Activated CD8-positive, alpha-beta memory T cell treated with anti-CD3 and anti-CD28 coated beads, Interleukin-2, amount 50 U/mL, for 24 hours (primary cell): ENCODE measurements around the gene ARHGEF37.
"Not testable (repeated sequence)": the region's sequence is repeated elsewhere in the genome, so short reads cannot be mapped to it uniquely, and the experiment has no call there.

Source experiments
- DNase-seq: peaks from one replicate; pipeline ENCODE4 v3.0.0-alpha.2; 2020; ENCODE audit errors: extremely low read depth

ARHGEF37 gene

GRCh38 chr5:149564542-149565140 is 16.7 kb upstream of the ARHGEF37 start:
- DNase-seq = not testable (repeated sequence)

- DNase-seq = no peak
Measured at GRCh38 chr5:149567226-149567625, 14.1 kb upstream of the ARHGEF37 start.

GRCh38 chr5:149572170-149572569 is 9.1 kb upstream of the ARHGEF37 start:
- no peak for DNase-seq

GRCh38 chr5:149572576-149573231 is 8.6 kb upstream of the ARHGEF37 start:
- no peak for DNase-seq

GRCh38 chr5:149575131-149575530 is 6.2 kb upstream of the ARHGEF37 start:
- no peak for DNase-seq

GRCh38 chr5:149576021-149576420 is 5.3 kb upstream of the ARHGEF37 start:
- DNase-seq = no peak

- no peak for DNase-seq
Measured at GRCh38 chr5:149578896-149579295, 2.4 kb upstream of the ARHGEF37 start.

GRCh38 chr5:149580808-149581191 is 498 bp upstream of the ARHGEF37 start:
- DNase-seq = no peak

- DNase-seq = no peak
Measured at GRCh38 chr5:149581931-149582768, 852 bp downstream of the ARHGEF37 start.

GRCh38 chr5:149583394-149583793 is 2.1 kb downstream of the ARHGEF37 start:
- DNase-seq = no peak

GRCh38 chr5:149584121-149584520 is 2.8 kb downstream of the ARHGEF37 start:
- DNase-seq = no peak

- DNase-seq = no peak
Measured at GRCh38 chr5:149585910-149586309, 4.6 kb downstream of the ARHGEF37 start.

- no peak for DNase-seq
Measured at GRCh38 chr5:149586708-149587318, 5.5 kb downstream of the ARHGEF37 start.

- DNase-seq = no peak
Measured at GRCh38 chr5:149588936-149589335, 7.6 kb downstream of the ARHGEF37 start.

- no peak for DNase-seq
Measured at GRCh38 chr5:149593370-149593769, 12.1 kb downstream of the ARHGEF37 start.

- DNase-seq = no peak
Measured at GRCh38 chr5:149594206-149594895, 13.1 kb downstream of the ARHGEF37 start.

- DNase-seq = not testable (repeated sequence)
Measured at GRCh38 chr5:149595105-149595504, 13.8 kb downstream of the ARHGEF37 start.

- DNase-seq = no peak
Measured at GRCh38 chr5:149596712-149597111, 15.4 kb downstream of the ARHGEF37 start.

GRCh38 chr5:149597618-149598017 is 16.3 kb downstream of the ARHGEF37 start:
- DNase-seq = no peak

- DNase-seq = not testable (repeated sequence)
Measured at GRCh38 chr5:149598234-149598633, 16.9 kb downstream of the ARHGEF37 start.

GRCh38 chr5:149598966-149599365 is 17.7 kb downstream of the ARHGEF37 start:
- DNase-seq = no peak

- DNase-seq = no peak
Measured at GRCh38 chr5:149599375-149599774, 18.1 kb downstream of the ARHGEF37 start.
